GM12878 (cell line): Measurements from ENCODE around the gene SEC14L1. TPM values are rescaled to one million over a fixed set of nuclear protein-coding genes. Genes with fewer than 3 reads are reported as not detected.
A peak's percentile ranks its signal among the peaks of the same experiment; 100 is the strongest.

Experiments used
- ATAC-seq: fragments of 200-7000 bp; cut with Tn5 transposase; 3 replicates; pipeline ENCODE4 v1.9.1; 2020; ENCODE audit warnings: mild to moderate bottlenecking, moderate library complexity
- BruUV-seq: library from RNA; stranded (reverse); fragments of 400-500 nt; replicated peaks from 2 replicates; lab custom pipeline; 2021; lab: Mats Ljungman, UMichigan
- CTCF ChIA-PET: fragments of 300-600 bp; sonication (Branson Sonifier 250); formaldehyde crosslinking; extraction: SDS; loops from one replicate; lab custom pipeline; 2021; ENCODE audit warnings: inconsistent platforms; lab: Yijun Ruan, JAX
- POLR2A ChIA-PET: fragments of 350-600 bp; formaldehyde crosslinking; extraction: SDS; loops from one replicate; lab custom pipeline; 2021; ENCODE audit warnings: inconsistent platforms; lab: Charles Lee
- RAD21 ChIA-PET: fragments of 300-600 bp; sonication (Branson Sonifier 250); formaldehyde crosslinking; loops from one replicate; lab custom pipeline; 2023; ENCODE audit warnings: antibody characterized with exemption; ENCODE audit not compliant: unreplicated experiment; lab: Charles Lee
- SMC1A ChIA-PET: fragments of 300-600 bp; sonication (Branson Sonifier 250); formaldehyde crosslinking; loops from one replicate; lab custom pipeline; 2023; ENCODE audit not compliant: unreplicated experiment, uncharacterized antibody; lab: Charles Lee
- DNase-seq: peaks from one replicate; pipeline ENCODE4 v3.0.0-alpha.2; 2011; ENCODE audit warnings: low read depth, low spot score
- FAIRE-seq: peaks from 3 replicates; lab custom pipeline; 2011; peaks lifted over from hg19 to GRCh38; lab: Jason Lieb, UNC
- H2AFZ ChIP-seq: 2 replicates; pipeline ENCODE4 v1.6.0; 2011; ENCODE audit warnings: low read depth, low read length, control low read depth; ENCODE audit not compliant: control insufficient read depth
- H3K27ac ChIP-seq: 2 replicates; pipeline ENCODE4 v1.5.1; 2011; ENCODE audit warnings: control low read depth; ENCODE audit not compliant: control insufficient read depth, insufficient read depth
- H3K27me3 ChIP-seq, 2 experiments: replicated peaks in 1 of 2; 2 replicates each; pipeline versions ENCODE4 v1.6.0 to v1.6.1; 2011; ENCODE audit warnings: low read length in 1 of 2; ENCODE audit not compliant: control insufficient read depth in 2 of 2, insufficient read depth in 2 of 2
- H3K36me3 ChIP-seq, 2 experiments: 2 replicates each; pipeline ENCODE4 v1.5.1; 2011; ENCODE audit warnings: low read length in 1 of 2; ENCODE audit not compliant: control insufficient read depth in 2 of 2, insufficient read depth in 2 of 2
- H3K4me1 ChIP-seq: 2 replicates; pipeline ENCODE4 v1.6.1; 2011; ENCODE audit warnings: mild to moderate bottlenecking, low read length, moderate library complexity, mixed read lengths; ENCODE audit not compliant: control insufficient read depth, insufficient read depth
- H3K4me2 ChIP-seq: 2 replicates; pipeline ENCODE4 v1.6.0; 2011; ENCODE audit warnings: control low read depth; ENCODE audit not compliant: control insufficient read depth, insufficient read depth
- H3K4me3 ChIP-seq: fragments of 200-600 bp; sonication (generic); 2 replicates; pipeline ENCODE4 v1.5.1; 2016
- H3K79me2 ChIP-seq: 2 replicates; pipeline ENCODE4 v1.6.0; 2011; ENCODE audit warnings: low read length; ENCODE audit not compliant: control insufficient read depth, insufficient read depth
- H3K9ac ChIP-seq: 2 replicates; pipeline ENCODE4 v1.8.0; 2011; ENCODE audit warnings: low read length, control low read depth, mixed read lengths; ENCODE audit not compliant: control insufficient read depth, insufficient read depth
- H3K9me3 ChIP-seq: replicated peaks from 3 replicates; pipeline ENCODE4 v1.5.1; 2011; ENCODE audit warnings: mild to moderate bottlenecking, low read length; ENCODE audit not compliant: control insufficient read depth, insufficient read depth
- H4K20me1 ChIP-seq: 2 replicates; pipeline ENCODE4 v1.6.0; 2011; ENCODE audit not compliant: control insufficient read depth, insufficient read depth
- BHLHE40 ChIP-seq, 2 experiments: fragments of 450-650 bp in 1 of 2; IDR thresholded peaks; 2 replicates each; pipeline ENCODE4 v1.6.1; 2011 to 2017; ENCODE audit warnings: low read depth in 2 of 2, borderline replicate concordance in 1 of 2, improper control_type of control experiment in 1 of 2, low read length in 1 of 2, mild to moderate bottlenecking in 1 of 2
- EED ChIP-seq: sonication (generic); IDR thresholded peaks from 2 replicates; pipeline ENCODE4 v1.6.1; 2016; ENCODE audit warnings: antibody characterized with exemption, low read depth
- EGR1 ChIP-seq, 2 experiments: IDR thresholded peaks; 1 replicate in 1 of 2; 2 replicates in 1 of 2; pipeline ENCODE4 v1.6.1; 2011 to 2012; ENCODE audit warnings: low read depth in 2 of 2, low read length in 2 of 2, borderline replicate concordance in 1 of 2, mild to moderate bottlenecking in 1 of 2, moderate library complexity in 1 of 2
- ETV6 ChIP-seq, 2 experiments: fragments of 450-650 bp in 1 of 2; IDR thresholded peaks in 1 of 2; conservative IDR thresholded peaks in 1 of 2; 2 replicates each; pipeline ENCODE4 v1.6.1; 2014; ENCODE audit warnings: antibody characterized with exemption in 1 of 2, borderline replicate concordance in 1 of 2, low read depth in 1 of 2, mild to moderate bottlenecking in 1 of 2, moderate library complexity in 1 of 2
- HDGF ChIP-seq: fragments of 450-650 bp; IDR thresholded peaks from 2 replicates; pipeline ENCODE4 v1.6.1; 2016; ENCODE audit warnings: antibody characterized with exemption
- IKZF1 ChIP-seq: fragments of 450-650 bp; conservative IDR thresholded peaks from 2 replicates; pipeline ENCODE4 v1.6.1; 2017; ENCODE audit warnings: antibody characterized with exemption, mild to moderate bottlenecking
- MEF2B ChIP-seq: fragments of 450-650 bp; IDR thresholded peaks from 2 replicates; pipeline ENCODE4 v1.6.1; 2018; ENCODE audit warnings: mild to moderate bottlenecking, moderate library complexity; ENCODE audit not compliant: partially characterized antibody, poor library complexity, severe bottlenecking
- NR2F1 ChIP-seq: fragments of 450-650 bp; conservative IDR thresholded peaks from 2 replicates; pipeline ENCODE4 v1.6.1; 2017; ENCODE audit warnings: mild to moderate bottlenecking
- PAX5 ChIP-seq: IDR thresholded peaks from 2 replicates; pipeline ENCODE4 v1.6.1; 2011; ENCODE audit warnings: low read depth, low read length, borderline replicate concordance
- RAD21 ChIP-seq: IDR thresholded peaks from 2 replicates; pipeline ENCODE4 v1.6.1; 2011; ENCODE audit warnings: mild to moderate bottlenecking, low read depth, low read length, moderate library complexity; ENCODE audit not compliant: insufficient read depth
- RCOR1 ChIP-seq: conservative IDR thresholded peaks from 2 replicates; pipeline ENCODE4 v1.6.1; 2012; ENCODE audit warnings: low read depth, low read length, improper control_type of control experiment
- RUNX3 ChIP-seq: IDR thresholded peaks from 2 replicates; pipeline ENCODE4 v1.6.1; 2012; ENCODE audit warnings: low read length, inconsistent platforms
- SPI1 ChIP-seq: IDR thresholded peaks from 2 replicates; pipeline ENCODE4 v1.6.1; 2011; ENCODE audit warnings: low read depth, mild to moderate bottlenecking, low read length, moderate library complexity, borderline replicate concordance; ENCODE audit not compliant: insufficient read depth
- WGBS: methylation state at CpG from one replicate; pipeline ENCODE4 v1.1.6; 2016; ENCODE audit warnings: low lambda C conversion rate; ENCODE audit not compliant: insufficient replicate concordance, insufficient coverage; ENCODE audit errors: missing lambda C conversion rate; 5-methylcytosine and 5-hydroxymethylcytosine counted together
- in situ Hi-C: fragments of 300-500 bp; cut with MboI; formaldehyde crosslinking; loops from 9 replicates; pipeline ENCODE4 v1.14.3; 2018; ENCODE audit warnings: mixed read lengths
- intact Hi-C: fragments of 100-400 bp; cut with micrococcal nuclease; formaldehyde crosslinking; loops from one replicate; pipeline ENCODE4 v1.14.2; 2022; ENCODE audit not compliant: unreplicated experiment
- polyA plus RNA-seq, 11 experiments: library from polyadenylated mRNA; depleted of rRNA in 4 of 11; unstranded in 6 of 11; stranded (reverse) in 5 of 11; fragments of >200 nt; fragmentation: Nextera tagmentation in 4 of 11; fragmentation: Illumina TruSeq in 1 of 11; extraction: Ambion mirVana in 4 of 11; extraction: Trizol in 1 of 11; gene quantifications; 1 replicate in 1 of 11; 2 replicates in 10 of 11; pipeline versions ENCODE4 v1.2.1 to v1.2.3, GENCODE V29; 2011 to 2016; ENCODE audit warnings: inconsistent platforms in 2 of 11, missing spikeins in 2 of 11, low read depth in 1 of 11
- total RNA-seq, 4 experiments: library from RNA; depleted of rRNA in 3 of 4; stranded (reverse); fragments of >200 nt in 3 of 4; fragmentation: Illumina TruSeq in 1 of 4; extraction: Trizol in 1 of 4; gene quantifications; 2 replicates each; pipeline versions ENCODE4 v1.2.1 to v1.2.3, GENCODE V29; 2013 to 2021

SEC14L1 gene
- total and polyA plus RNA-seq, 10 of the 15 experiments (the other 5 are each of a cell fraction or from before 2014, with no cell fraction given): 6.3 to 66.1 (median 33.5) TPM

GRCh38 chr17:77186141-77186604 lies 45.4 kb downstream of the SEC14L1 start:
- no peaks in the 10 kb centered on the region for H4K20me1 ChIP-seq
- BruUV-seq: no TSS peak
- intact Hi-C loops: loop anchor here (5.0 kb wide), 1 partner anchor 89 kb away; no protein-coding TSS in a partner anchor
- 48% methylated on average over 13 of the region's 13 CpGs for WGBS
- peaks cover 5 to 8% of the 10 kb centered on the region in 2 experiments for H3K36me3 ChIP-seq
- in situ Hi-C loops: no loop called here
- no peak for DNase-seq
- SMC1A ChIA-PET: interaction anchor here (0.6 to 1.6 kb wide), 5 partner anchors 16 to 105 kb away, joined by 3 to 4 read pairs (median 3); no protein-coding TSS in a partner anchor
- POLR2A ChIA-PET: interaction anchor here (2.5 kb wide), 1 partner anchor 40 kb away, joined by 9 read pairs; no protein-coding TSS in a partner anchor
- no peak overlapping the region for H3K9ac ChIP-seq
- H3K4me3 ChIP-seq: no peak overlapping the region
- H2AFZ ChIP-seq: no peak overlapping the region
- peaks cover 89% of the 10 kb centered on the region for H3K79me2 ChIP-seq
- H3K27me3 ChIP-seq: no peaks in the 10 kb centered on the region
- peaks cover 68% of the 10 kb centered on the region for H3K4me1 ChIP-seq
- peak overlapping the region; percentile 31 for H3K4me2 ChIP-seq
- no peaks in the 10 kb centered on the region for H3K9me3 ChIP-seq
- CTCF ChIA-PET: no interaction called here
- no peak; the same call in 1 of the 3 replicates for ATAC-seq
- RAD21 ChIA-PET: interaction anchor here (1.5 to 1.6 kb wide), 2 partner anchors 45 to 79 kb away, joined by 4 read pairs; partner anchors contain the start of gene SEC14L1
- peak overlapping the region; percentile 54 for H3K27ac ChIP-seq
- TF ChIP-seq HDGF (peak; percentile 59; the same call in 1 of the 2 replicates), IKZF1 (peak; percentile 69), EED (peak; percentile 68), BHLHE40 (IDR thresholded peaks at IDR 0.05; ENCODE audit: borderline replicate concordance in 1 of 2, low read depth in 2 of 2, low read length in 1 of 2) (peak in 1 of 2 experiments; percentile 46; a peak in 1 of 4 replicates), EGR1 (IDR thresholded peaks at IDR 0.05; ENCODE audit: borderline replicate concordance in 1 of 2, low read depth in 2 of 2, low read length in 2 of 2) (no peak), RUNX3 (peak; percentile 38), RCOR1 (no peak), MEF2B (peak; percentile 65), NR2F1 (peak; percentile 88), SPI1 (peak; percentile 29; the same call in 1 of the 2 replicates), ETV6 (conservative IDR thresholded peaks at IDR 0.05 in 1 of 2, IDR thresholded peaks at IDR 0.05 in 1 of 2; ENCODE audit: borderline replicate concordance in 1 of 2, low read depth in 1 of 2) (peak in 1 of 2 experiments; percentile 90; a peak in 2 of 4 replicates), PAX5 (peak; percentile 76; the same call in 1 of the 2 replicates), RAD21 (no peak)
- no peak for FAIRE-seq
